SK-N-SH (cell line): ENCODE results near the gene ITIH1. TPM values are rescaled to one million over a fixed set of nuclear protein-coding genes. Genes with fewer than 3 reads are reported as not detected.

ENCODE experiments used
- CTCF ChIA-PET: fragments of 300-600, 350-600 bp; formaldehyde crosslinking; extraction: SDS; loops from one replicate; lab custom pipeline; 2021; lab: Yijun Ruan, JAX
- POLR2A ChIA-PET: fragments of 350-600 bp; sonication (Branson Sonifier 250); formaldehyde crosslinking; extraction: SDS; loops from one replicate; lab custom pipeline; 2020; ENCODE audit warnings: antibody characterized with exemption, inconsistent platforms; lab: Yijun Ruan, JAX
- DNase-seq: peaks from one replicate; pipeline ENCODE4 v3.0.0; 2012
- H2AFZ ChIP-seq: fragments of 200-600 bp; sonication (generic); 2 replicates; pipeline ENCODE4 v1.8.1; 2016; ENCODE audit warnings: antibody characterized with exemption, mild to moderate bottlenecking, low read depth
- H3F3A ChIP-seq: fragments of 200-600 bp; sonication (generic); replicated peaks from 2 replicates; pipeline ENCODE3; 2016; ENCODE audit warnings: antibody characterized with exemption, mild to moderate bottlenecking; ENCODE audit not compliant: insufficient read depth
- H3K27ac ChIP-seq, 2 experiments: fragments of 200-500 bp in 1 of 2; fragments of 200-600 bp in 1 of 2; sonication (Bioruptor generic) in 1 of 2; sonication (generic), shearing (Covaris generic) in 1 of 2; 2 replicates each; pipeline versions ENCODE4 v1.5.1 to v1.6.1; 2014 to 2016; ENCODE audit warnings: low read depth in 2 of 2, inconsistent platforms in 1 of 2, low read length in 1 of 2, mild to moderate bottlenecking in 1 of 2, mixed read lengths in 1 of 2
- H3K27me3 ChIP-seq: fragments of 200-600 bp; sonication (generic), shearing (Covaris generic); 2 replicates; pipeline ENCODE4 v1.6.1; 2016; ENCODE audit warnings: mixed run types; ENCODE audit not compliant: insufficient read depth
- H3K36me3 ChIP-seq, 2 experiments: fragments of 200-500 bp in 1 of 2; fragments of 200-600 bp in 1 of 2; sonication (Bioruptor generic) in 1 of 2; sonication (generic) in 1 of 2; replicated peaks in 1 of 2; 2 replicates each; pipeline versions ENCODE3 to v1.5.1; 2014 to 2016; ENCODE audit warnings: low read length in 1 of 2, mild to moderate bottlenecking in 1 of 2; ENCODE audit not compliant: insufficient read depth in 2 of 2, control insufficient read depth in 1 of 2
- H3K4me1 ChIP-seq, 2 experiments: fragments of 200-500 bp in 1 of 2; fragments of 200-600 bp in 1 of 2; sonication (Bioruptor generic) in 1 of 2; sonication (generic), shearing (Covaris generic) in 1 of 2; 2 replicates each; pipeline versions ENCODE4 v1.5.1 to v1.6.1; 2014 to 2016; ENCODE audit warnings: low read depth in 1 of 2, low read length in 1 of 2, mixed run types in 1 of 2; ENCODE audit not compliant: insufficient read depth in 2 of 2, control insufficient read depth in 1 of 2
- H3K4me2 ChIP-seq: fragments of 200-600 bp; sonication (generic), shearing (Covaris generic); 2 replicates; pipeline ENCODE4 v1.6.1; 2017; ENCODE audit warnings: mixed run types
- H3K4me3 ChIP-seq, 2 experiments: fragments of 200-500 bp in 1 of 2; fragments of 200-600 bp in 1 of 2; sonication (Bioruptor generic) in 1 of 2; sonication (generic), shearing (Covaris generic) in 1 of 2; 2 replicates each; pipeline versions ENCODE4 v1.5.1 to v1.8.1; 2014 to 2016; ENCODE audit warnings: low read depth in 2 of 2, inconsistent platforms in 1 of 2, low read length in 1 of 2, mild to moderate bottlenecking in 1 of 2, mixed read lengths in 1 of 2, moderate library complexity in 1 of 2
- H3K79me2 ChIP-seq: fragments of 200-600 bp; sonication (generic); 2 replicates; pipeline ENCODE4 v1.8.1; 2017; ENCODE audit warnings: mild to moderate bottlenecking; ENCODE audit not compliant: insufficient read depth
- H3K9ac ChIP-seq: fragments of 200-600 bp; sonication (generic); 2 replicates; pipeline ENCODE4 v1.6.1; 2017; ENCODE audit warnings: mixed run types
- H3K9me2 ChIP-seq: fragments of 200-600 bp; sonication (generic); 2 replicates; pipeline ENCODE4 v1.6.1; 2017; ENCODE audit warnings: mixed run types
- H3K9me3 ChIP-seq: fragments of 200-600 bp; sonication (generic); 2 replicates; pipeline ENCODE4 v1.6.1; 2017; ENCODE audit warnings: mixed run types, mild to moderate bottlenecking, moderate library complexity
- H4K20me1 ChIP-seq: fragments of 200-600 bp; sonication (generic); 2 replicates; pipeline ENCODE4 v1.6.1; 2017; ENCODE audit warnings: mild to moderate bottlenecking, mixed run types; ENCODE audit not compliant: insufficient read depth
- FOSL2 ChIP-seq: IDR thresholded peaks from 2 replicates; pipeline ENCODE4 v1.4.0; 2012; ENCODE audit warnings: low read depth, mild to moderate bottlenecking, moderate library complexity, borderline replicate concordance
- FOXJ3 ChIP-seq: sonication (generic); formaldehyde crosslinking; IDR thresholded peaks from 2 replicates; pipeline ENCODE4 v1.5.1; 2020; ENCODE audit warnings: mild to moderate bottlenecking, missing genetic modification reagents
- FOXM1 ChIP-seq: IDR thresholded peaks from 2 replicates; pipeline ENCODE4 v1.4.0; 2012; ENCODE audit warnings: low read depth, mild to moderate bottlenecking
- GATA2 ChIP-seq: sonication (generic); formaldehyde crosslinking; IDR thresholded peaks from 2 replicates; pipeline ENCODE4 v1.5.0; 2020; ENCODE audit warnings: mild to moderate bottlenecking, missing genetic modification reagents
- MEF2A ChIP-seq: IDR thresholded peaks from 2 replicates; pipeline ENCODE4 v1.4.0; 2012; ENCODE audit warnings: low read depth, borderline replicate concordance
- MXI1 ChIP-seq: IDR thresholded peaks from 2 replicates; pipeline ENCODE4 v1.6.1; 2012; ENCODE audit warnings: mild to moderate bottlenecking, low read depth, low read length, improper control_type of control experiment
- NRF1 ChIP-seq: IDR thresholded peaks from 2 replicates; pipeline ENCODE4 v1.6.1; 2012; ENCODE audit warnings: low read depth, mild to moderate bottlenecking, low read length
- POLR2AphosphoS5 ChIP-seq: IDR thresholded peaks from 2 replicates; pipeline ENCODE4 v1.6.1; 2012; ENCODE audit warnings: low read depth, low read length
- SIN3A ChIP-seq: IDR thresholded peaks from 2 replicates; pipeline ENCODE4 v1.6.1; 2012; ENCODE audit warnings: low read depth, mild to moderate bottlenecking, low read length, moderate library complexity, borderline replicate concordance
- SMC3 ChIP-seq: IDR thresholded peaks from 2 replicates; pipeline ENCODE4 v1.6.1; 2012; ENCODE audit warnings: low read depth, low read length, improper control_type of control experiment
- TAF1 ChIP-seq: IDR thresholded peaks from 2 replicates; pipeline ENCODE4 v1.6.1; 2012; ENCODE audit warnings: low read depth, mild to moderate bottlenecking, low read length, moderate library complexity, borderline replicate concordance
- TCF12 ChIP-seq: IDR thresholded peaks from 2 replicates; pipeline ENCODE4 v1.4.0; 2012
- YY1 ChIP-seq: IDR thresholded peaks from 2 replicates; pipeline ENCODE4 v1.4.0; 2012; ENCODE audit warnings: low read depth, mild to moderate bottlenecking
- WGBS: methylation state at CpG from one replicate; pipeline ENCODE4 v1.1.6; 2017; ENCODE audit warnings: low lambda C conversion rate; 5-methylcytosine and 5-hydroxymethylcytosine counted together
- polyA plus RNA-seq, 3 experiments: library from polyadenylated mRNA; depleted of rRNA; stranded (reverse); fragments of >200 nt; gene quantifications; 2 replicates each; pipeline ENCODE4 v1.2.3, GENCODE V29; 2012
- TF ChIP-seq, protein P1 (sequence below): fragments of 150-350 bp; IDR thresholded peaks from 2 replicates; pipeline ENCODE4 v1.6.1; 2016; ENCODE audit warnings: mild to moderate bottlenecking, low read depth, low read length
- TF ChIP-seq, protein P2 (sequence below): fragments of 150-350 bp; IDR thresholded peaks from 2 replicates; pipeline ENCODE4 v1.6.1; 2017; ENCODE audit warnings: antibody characterized with exemption, low read length, low read depth, borderline replicate concordance

ITIH1 gene
- polyA plus RNA-seq, 1 of the 3 experiments (the other 2 are of a cell fraction), result not detected

DNA sequence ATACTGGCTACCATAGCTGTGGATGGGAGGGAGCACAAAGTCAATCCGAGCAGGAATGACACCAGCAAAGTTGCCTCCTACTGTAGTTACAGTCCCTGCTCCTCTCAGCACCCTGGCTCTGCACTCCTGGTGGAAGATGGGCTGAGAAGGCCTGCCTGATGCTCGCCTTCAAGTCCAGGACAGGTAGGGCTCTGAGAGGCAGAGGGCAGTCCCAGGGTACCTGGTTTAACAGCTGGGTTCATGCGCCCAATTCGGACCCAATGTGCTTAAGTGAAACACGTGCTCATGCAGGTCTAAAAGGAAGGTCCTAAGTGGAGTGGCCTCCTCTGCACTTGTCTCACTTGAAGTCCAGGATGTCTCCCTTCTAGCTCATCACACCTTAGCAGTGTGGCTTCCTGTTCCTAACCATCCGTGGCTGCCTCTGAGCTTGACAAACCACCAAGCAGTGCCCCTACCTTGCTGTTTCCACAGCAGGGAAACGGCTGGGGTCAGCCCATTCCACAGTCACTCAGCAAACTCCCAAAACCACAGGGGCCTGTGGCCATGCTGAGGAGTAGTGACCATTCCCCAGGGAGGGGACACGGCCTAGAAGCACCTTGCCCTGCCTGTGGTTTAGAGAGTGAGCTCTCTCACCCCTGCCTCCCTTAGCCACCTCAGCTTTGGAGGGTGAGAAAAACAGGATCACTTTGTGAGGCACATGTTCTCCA lies 61.3 kb downstream of the ITIH1 start:
- Histone ChIP-seq H4K20me1 (no peaks in the 10 kb centered on the region), H3K9me3 (no peaks in the 10 kb centered on the region), H3K79me2 (no peaks in the 10 kb centered on the region), H3K27ac (no peak overlapping the region), H3K9ac (no peak overlapping the region), H3K36me3 (peaks cover 0 to 17% of the 10 kb centered on the region in 2 experiments), H3K4me3 (no peak overlapping the region), H3K4me1 (no peaks in the 10 kb centered on the region), H3F3A (no peaks in the 10 kb centered on the region), H3K9me2 (no peaks in the 10 kb centered on the region), H2AFZ (no peak overlapping the region), H3K4me2 (no peak overlapping the region), H3K27me3 (no peaks in the 10 kb centered on the region)
- 97% methylated on average over 5 of the region's 8 CpGs for WGBS
- POLR2A ChIA-PET, result no interaction called here
- TF ChIP-seq, protein P1, sequence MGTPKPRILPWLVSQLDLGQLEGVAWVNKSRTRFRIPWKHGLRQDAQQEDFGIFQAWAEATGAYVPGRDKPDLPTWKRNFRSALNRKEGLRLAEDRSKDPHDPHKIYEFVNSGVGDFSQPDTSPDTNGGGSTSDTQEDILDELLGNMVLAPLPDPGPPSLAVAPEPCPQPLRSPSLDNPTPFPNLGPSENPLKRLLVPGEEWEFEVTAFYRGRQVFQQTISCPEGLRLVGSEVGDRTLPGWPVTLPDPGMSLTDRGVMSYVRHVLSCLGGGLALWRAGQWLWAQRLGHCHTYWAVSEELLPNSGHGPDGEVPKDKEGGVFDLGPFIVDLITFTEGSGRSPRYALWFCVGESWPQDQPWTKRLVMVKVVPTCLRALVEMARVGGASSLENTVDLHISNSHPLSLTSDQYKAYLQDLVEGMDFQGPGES, result no peak
- TF ChIP-seq FOSL2 (no peak), GATA2 (CRISPR knock-in tag) (no peak), SMC3 (no peak), TCF12 (no peak), YY1 (no peak), NRF1 (no peak), FOXM1 (no peak)
- TF ChIP-seq, protein P2, sequence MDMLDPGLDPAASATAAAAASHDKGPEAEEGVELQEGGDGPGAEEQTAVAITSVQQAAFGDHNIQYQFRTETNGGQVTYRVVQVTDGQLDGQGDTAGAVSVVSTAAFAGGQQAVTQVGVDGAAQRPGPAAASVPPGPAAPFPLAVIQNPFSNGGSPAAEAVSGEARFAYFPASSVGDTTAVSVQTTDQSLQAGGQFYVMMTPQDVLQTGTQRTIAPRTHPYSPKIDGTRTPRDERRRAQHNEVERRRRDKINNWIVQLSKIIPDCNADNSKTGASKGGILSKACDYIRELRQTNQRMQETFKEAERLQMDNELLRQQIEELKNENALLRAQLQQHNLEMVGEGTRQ, result no peak
- CTCF ChIA-PET, result interaction anchor here (1.4 to 2.5 kb wide), 3 partner anchors 12 to 20 kb away, joined by 3 to 10 read pairs (median 10); no protein-coding TSS in a partner anchor
- no peak for DNase-seq

DNA sequence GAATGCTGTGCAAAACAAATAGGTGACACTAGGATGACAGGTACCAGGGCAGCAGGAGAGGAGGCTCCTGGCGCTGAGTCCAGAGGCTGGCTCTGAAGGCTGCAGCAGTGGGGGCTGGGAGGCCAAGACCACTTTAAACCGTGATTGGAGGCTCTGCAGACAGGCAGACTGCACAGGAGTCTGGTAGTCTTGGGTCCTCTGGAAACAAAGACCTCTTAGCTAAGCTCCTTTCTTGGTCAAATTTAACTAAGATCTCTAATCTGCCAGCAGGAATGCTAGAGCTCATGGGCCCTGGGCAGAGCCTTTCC lies 61.8 kb downstream of the ITIH1 start:
- Histone ChIP-seq H3K4me2 (no peak overlapping the region), H2AFZ (no peak overlapping the region), H3K4me1 (no peaks in the 10 kb centered on the region), H3K4me3 (no peak overlapping the region), H4K20me1 (no peaks in the 10 kb centered on the region), H3K27ac (no peak overlapping the region), H3F3A (no peaks in the 10 kb centered on the region), H3K9ac (no peak overlapping the region), H3K9me2 (no peaks in the 10 kb centered on the region), H3K79me2 (no peaks in the 10 kb centered on the region), H3K36me3 (peaks cover 0 to 18% of the 10 kb centered on the region in 2 experiments), H3K27me3 (no peaks in the 10 kb centered on the region), H3K9me3 (no peaks in the 10 kb centered on the region)
- ChIA-PET POLR2A (no interaction called here), CTCF (interaction anchor here (1.4 to 2.0 kb wide), 2 partner anchors 12 to 21 kb away, joined by 3 to 10 read pairs; no protein-coding TSS in a partner anchor)
- TF ChIP-seq TAF1 (no peak), SIN3A (no peak), NRF1 (no peak), POLR2AphosphoS5 (no peak), MXI1 (no peak), FOXJ3 (no peak), MEF2A (no peak), FOSL2 (no peak)
- WGBS, result 56% methylated on average over 2 of the region's 2 CpGs
- no peak for DNase-seq
